ENCODE data around the gene UNC13A. TPM values are rescaled to one million over a fixed set of nuclear protein-coding genes. Genes with fewer than 3 reads are reported as not detected.

The UNC13A gene
- polyA plus RNA-seq, 1 donor from 2014 or later = 7.8 TPM

DNA sequence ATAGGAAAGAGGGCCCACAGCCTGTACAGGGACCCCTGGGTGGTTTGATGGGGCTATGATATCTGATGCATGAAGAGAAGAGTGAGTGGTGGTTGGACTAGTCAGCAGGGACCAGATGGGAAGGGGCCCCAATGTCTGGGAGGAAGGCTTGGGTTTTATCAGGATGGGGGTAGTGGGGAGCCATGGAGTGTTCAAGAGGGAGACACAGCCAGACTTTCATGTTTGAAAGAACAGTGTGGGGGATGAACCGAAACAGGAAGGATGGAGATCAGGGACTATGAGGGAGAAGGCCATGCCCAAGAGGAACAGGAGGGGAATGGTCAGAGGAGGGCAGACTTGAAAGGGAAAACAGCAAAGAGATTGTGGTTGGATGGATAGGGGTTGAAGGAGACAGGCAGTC is 63.1 kb downstream of the UNC13A start:
- H3K79me2 ChIP-seq (replicated peaks; ENCODE audit: insufficient read depth, low read length) = no peaks in the 10 kb centered on the region
- H3K9me3 ChIP-seq (ENCODE audit: low read length) = no peaks in the 10 kb centered on the region
- H2AFZ ChIP-seq (ENCODE audit: low read depth, low read length) = no peak overlapping the region
- no peak overlapping the region for H3K9ac ChIP-seq (ENCODE audit: low read length)
- no peak overlapping the region for H3K4me2 ChIP-seq (ENCODE audit: low read length)
- no peaks in the 10 kb centered on the region for H3K27me3 ChIP-seq (ENCODE audit: insufficient read depth, low read depth, low read length)
- no peak overlapping the region for H3K27ac ChIP-seq (ENCODE audit: low read length)
- H3K36me3 ChIP-seq (ENCODE audit: insufficient read depth, low read length) = peaks cover 13% of the 10 kb centered on the region
- H3F3A ChIP-seq (ENCODE audit: insufficient read depth, low read length, poor library complexity, severe bottlenecking) = no peaks in the 10 kb centered on the region
- no peak overlapping the region for H3K4me3 ChIP-seq (ENCODE audit: low read length)
- no peak for TF ChIP-seq EP300 (conservative IDR thresholded peaks at IDR 0.05; ENCODE audit: poor library complexity, severe bottlenecking)
- TF ChIP-seq, protein P1, sequence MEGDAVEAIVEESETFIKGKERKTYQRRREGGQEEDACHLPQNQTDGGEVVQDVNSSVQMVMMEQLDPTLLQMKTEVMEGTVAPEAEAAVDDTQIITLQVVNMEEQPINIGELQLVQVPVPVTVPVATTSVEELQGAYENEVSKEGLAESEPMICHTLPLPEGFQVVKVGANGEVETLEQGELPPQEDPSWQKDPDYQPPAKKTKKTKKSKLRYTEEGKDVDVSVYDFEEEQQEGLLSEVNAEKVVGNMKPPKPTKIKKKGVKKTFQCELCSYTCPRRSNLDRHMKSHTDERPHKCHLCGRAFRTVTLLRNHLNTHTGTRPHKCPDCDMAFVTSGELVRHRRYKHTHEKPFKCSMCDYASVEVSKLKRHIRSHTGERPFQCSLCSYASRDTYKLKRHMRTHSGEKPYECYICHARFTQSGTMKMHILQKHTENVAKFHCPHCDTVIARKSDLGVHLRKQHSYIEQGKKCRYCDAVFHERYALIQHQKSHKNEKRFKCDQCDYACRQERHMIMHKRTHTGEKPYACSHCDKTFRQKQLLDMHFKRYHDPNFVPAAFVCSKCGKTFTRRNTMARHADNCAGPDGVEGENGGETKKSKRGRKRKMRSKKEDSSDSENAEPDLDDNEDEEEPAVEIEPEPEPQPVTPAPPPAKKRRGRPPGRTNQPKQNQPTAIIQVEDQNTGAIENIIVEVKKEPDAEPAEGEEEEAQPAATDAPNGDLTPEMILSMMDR (IDR thresholded peaks at IDR 0.05; ENCODE audit: poor library complexity, severe bottlenecking) = no peak
- no peaks in the 10 kb centered on the region for H4K20me1 ChIP-seq (ENCODE audit: insufficient read depth)
- no peaks in the 10 kb centered on the region for H3K9me2 ChIP-seq (ENCODE audit: insufficient read depth, low read length)

DNA sequence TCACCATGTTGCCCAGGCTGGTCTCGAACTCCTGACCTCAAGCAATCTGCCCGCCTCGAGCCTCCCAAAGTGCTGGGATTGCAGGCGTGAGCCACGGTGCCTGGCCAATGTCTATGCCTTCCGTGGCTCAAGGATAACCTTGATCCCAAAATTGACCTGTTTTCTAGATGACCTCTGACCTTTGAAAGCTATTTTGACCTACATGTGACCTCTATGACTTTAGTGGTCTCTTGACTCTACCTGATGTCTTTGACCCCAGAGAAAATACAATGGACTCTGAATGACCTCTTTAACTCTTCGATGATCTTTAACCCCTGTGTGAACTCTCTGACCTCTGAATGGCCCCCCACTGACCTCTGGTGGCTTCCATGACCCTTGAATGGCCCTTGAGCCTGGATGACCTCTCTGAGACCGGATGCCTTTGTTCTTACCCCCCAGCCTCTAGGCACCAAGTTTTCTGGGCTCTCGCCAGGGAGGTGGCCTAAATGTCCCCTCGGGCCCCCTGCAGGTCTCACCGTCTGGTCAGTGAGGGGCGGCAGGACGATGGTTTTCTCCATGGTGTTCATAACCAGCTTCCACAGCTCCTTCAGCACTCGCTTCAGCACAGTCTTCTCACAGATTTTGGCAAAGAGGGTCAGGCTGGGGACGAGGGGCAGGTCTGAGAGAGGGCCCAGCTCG is 63.7 kb downstream of the UNC13A start:
- H3K27me3 ChIP-seq (ENCODE audit: insufficient read depth, low read depth, low read length) = no peaks in the 10 kb centered on the region
- no peaks in the 10 kb centered on the region for H3K9me3 ChIP-seq (ENCODE audit: low read length)
- H3K9ac ChIP-seq (ENCODE audit: low read length) = no peak overlapping the region
- H3K9me2 ChIP-seq (ENCODE audit: insufficient read depth, low read length) = no peaks in the 10 kb centered on the region
- H3K79me2 ChIP-seq (replicated peaks; ENCODE audit: insufficient read depth, low read length) = no peaks in the 10 kb centered on the region
- H3K27ac ChIP-seq (ENCODE audit: low read length) = no peak overlapping the region
- H3F3A ChIP-seq (ENCODE audit: insufficient read depth, low read length, poor library complexity, severe bottlenecking) = no peaks in the 10 kb centered on the region
- H2AFZ ChIP-seq (ENCODE audit: low read depth, low read length) = no peak overlapping the region
- no peaks in the 10 kb centered on the region for H4K20me1 ChIP-seq (ENCODE audit: insufficient read depth)
- TF ChIP-seq POLR2AphosphoS5 (IDR thresholded peaks at IDR 0.05) (no peak), SMC3 (conservative IDR thresholded peaks at IDR 0.05; ENCODE audit: poor library complexity) (no peak), EP300 (conservative IDR thresholded peaks at IDR 0.05; ENCODE audit: poor library complexity, severe bottlenecking) (no peak), TAF1 (IDR thresholded peaks at IDR 0.05; ENCODE audit: low read depth) (no peak), EZH2 (IDR thresholded peaks at IDR 0.05; ENCODE audit: borderline replicate concordance, insufficient read depth, low read length, poor library complexity, severe bottlenecking) (no peak), MXI1 (conservative IDR thresholded peaks at IDR 0.05; ENCODE audit: poor library complexity, severe bottlenecking) (no peak), RAD21 (conservative IDR thresholded peaks at IDR 0.05) (no peak)
- TF ChIP-seq, protein P2, sequence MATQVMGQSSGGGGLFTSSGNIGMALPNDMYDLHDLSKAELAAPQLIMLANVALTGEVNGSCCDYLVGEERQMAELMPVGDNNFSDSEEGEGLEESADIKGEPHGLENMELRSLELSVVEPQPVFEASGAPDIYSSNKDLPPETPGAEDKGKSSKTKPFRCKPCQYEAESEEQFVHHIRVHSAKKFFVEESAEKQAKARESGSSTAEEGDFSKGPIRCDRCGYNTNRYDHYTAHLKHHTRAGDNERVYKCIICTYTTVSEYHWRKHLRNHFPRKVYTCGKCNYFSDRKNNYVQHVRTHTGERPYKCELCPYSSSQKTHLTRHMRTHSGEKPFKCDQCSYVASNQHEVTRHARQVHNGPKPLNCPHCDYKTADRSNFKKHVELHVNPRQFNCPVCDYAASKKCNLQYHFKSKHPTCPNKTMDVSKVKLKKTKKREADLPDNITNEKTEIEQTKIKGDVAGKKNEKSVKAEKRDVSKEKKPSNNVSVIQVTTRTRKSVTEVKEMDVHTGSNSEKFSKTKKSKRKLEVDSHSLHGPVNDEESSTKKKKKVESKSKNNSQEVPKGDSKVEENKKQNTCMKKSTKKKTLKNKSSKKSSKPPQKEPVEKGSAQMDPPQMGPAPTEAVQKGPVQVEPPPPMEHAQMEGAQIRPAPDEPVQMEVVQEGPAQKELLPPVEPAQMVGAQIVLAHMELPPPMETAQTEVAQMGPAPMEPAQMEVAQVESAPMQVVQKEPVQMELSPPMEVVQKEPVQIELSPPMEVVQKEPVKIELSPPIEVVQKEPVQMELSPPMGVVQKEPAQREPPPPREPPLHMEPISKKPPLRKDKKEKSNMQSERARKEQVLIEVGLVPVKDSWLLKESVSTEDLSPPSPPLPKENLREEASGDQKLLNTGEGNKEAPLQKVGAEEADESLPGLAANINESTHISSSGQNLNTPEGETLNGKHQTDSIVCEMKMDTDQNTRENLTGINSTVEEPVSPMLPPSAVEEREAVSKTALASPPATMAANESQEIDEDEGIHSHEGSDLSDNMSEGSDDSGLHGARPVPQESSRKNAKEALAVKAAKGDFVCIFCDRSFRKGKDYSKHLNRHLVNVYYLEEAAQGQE (IDR thresholded peaks at IDR 0.05; ENCODE audit: borderline replicate concordance) = no peak
- TF ChIP-seq, protein P1 (IDR thresholded peaks at IDR 0.05; ENCODE audit: poor library complexity, severe bottlenecking) = no peak
- no peak overlapping the region for H3K4me2 ChIP-seq (ENCODE audit: low read length)
- peaks cover 13% of the 10 kb centered on the region for H3K36me3 ChIP-seq (ENCODE audit: insufficient read depth, low read length)
- H3K4me3 ChIP-seq (ENCODE audit: low read length) = no peak overlapping the region

Data from neural cell (in vitro differentiated cells).